ENCODE measurements around the gene DNAI1. TPM values are rescaled to one million over a fixed set of nuclear protein-coding genes. Genes with fewer than 3 reads are reported as not detected.
A peak's percentile ranks its signal among the peaks of the same experiment; 100 is the strongest.

Gene DNAI1
- total and polyA plus RNA-seq, 2 of the 13 experiments (the other 11 are each of a cell fraction or from before 2014, with no cell fraction given): not detected

DNA sequence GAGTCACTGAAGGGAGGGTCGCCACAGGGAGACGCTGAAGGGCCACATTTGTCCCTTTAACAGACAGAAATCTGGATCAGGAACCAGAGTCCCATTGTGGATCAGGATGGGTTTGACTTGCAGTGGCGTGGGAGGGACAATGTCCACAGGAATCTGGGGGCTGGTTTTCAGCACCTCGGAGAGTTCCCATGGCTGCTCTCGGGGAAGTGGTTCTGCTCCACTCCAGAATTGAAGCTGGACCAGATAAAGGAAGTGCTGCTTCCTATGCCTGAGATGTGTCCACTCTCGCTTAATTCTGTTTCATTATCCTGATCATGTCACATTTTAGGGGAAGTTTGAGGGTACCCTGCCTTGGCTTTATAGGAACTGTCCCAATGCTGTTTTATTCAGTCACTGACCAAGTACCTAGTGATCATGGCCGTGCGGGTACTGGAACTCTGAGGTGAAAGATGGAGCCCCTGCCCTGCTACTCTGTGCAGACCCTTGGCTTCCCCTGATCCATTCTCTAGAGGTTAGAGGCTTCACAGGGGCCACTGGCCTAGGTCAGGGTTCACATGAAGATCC lies 35.4 kb downstream of the DNAI1 start (continued):
- TF ChIP-seq KDM2A (CRISPR knock-in tag; IDR thresholded peaks at IDR 0.05; ENCODE audit: borderline replicate concordance, low read depth) (peak; percentile 56; the same call in 1 of the 2 replicates), ZMAT3 (CRISPR knock-in tag; conservative IDR thresholded peaks at IDR 0.05) (no peak), MED8 (CRISPR knock-in tag; IDR thresholded peaks at IDR 0.05; ENCODE audit: insufficient replicate concordance) (no peak), ZNF468 (CRISPR knock-in tag; IDR thresholded peaks at IDR 0.05) (no peak), IRF2 (CRISPR knock-in tag; IDR thresholded peaks at IDR 0.05) (no peak), ZNF263 (CRISPR knock-in tag; IDR thresholded peaks at IDR 0.05) (no peak), NCOA1 (CRISPR knock-in tag; IDR thresholded peaks at IDR 0.05) (no peak), ZNF205 (CRISPR knock-in tag; IDR thresholded peaks at IDR 0.05) (no peak), HDAC1 (CRISPR knock-in tag; IDR thresholded peaks at IDR 0.05) (no peak), ARNT2 (CRISPR knock-in tag; IDR thresholded peaks at IDR 0.05; ENCODE audit: low read depth) (no peak), CBFB (CRISPR knock-in tag; IDR thresholded peaks at IDR 0.05) (no peak), ZNF75D (CRISPR knock-in tag; IDR thresholded peaks at IDR 0.05; ENCODE audit: borderline replicate concordance) (no peak), NFKBIZ (CRISPR knock-in tag; IDR thresholded peaks at IDR 0.05) (no peak), ZNF138 (CRISPR knock-in tag; IDR thresholded peaks at IDR 0.05; ENCODE audit: low read depth) (no peak), SP5 (CRISPR knock-in tag; IDR thresholded peaks at IDR 0.05; ENCODE audit: borderline replicate concordance, low read depth) (no peak), NCOR1 (IDR thresholded peaks at IDR 0.05; ENCODE audit: borderline replicate concordance, low read length) (no peak), CREB1 (IDR thresholded peaks at IDR 0.05) (no peak), CREB1 (CRISPR knock-in tag; IDR thresholded peaks at IDR 0.05) (no peak), RFX3 (CRISPR knock-in tag; IDR thresholded peaks at IDR 0.05) (no peak), POLR2G (IDR thresholded peaks at IDR 0.05; ENCODE audit: low read depth, low read length) (no peak), CHD2 (IDR thresholded peaks at IDR 0.05; ENCODE audit: low read depth, low read length) (no peak), SIN3A (IDR thresholded peaks at IDR 0.05; ENCODE audit: borderline replicate concordance, low read depth, low read length) (no peak), TEAD3 (CRISPR knock-in tag; optimal IDR thresholded peaks at IDR 0.05; ENCODE audit: borderline replicate concordance) (peak; percentile 27), ZNF274 (CRISPR knock-in tag; IDR thresholded peaks at IDR 0.05) (no peak), RCOR2 (CRISPR knock-in tag; IDR thresholded peaks at IDR 0.05) (no peak)
- TF ChIP-seq, protein P1, sequence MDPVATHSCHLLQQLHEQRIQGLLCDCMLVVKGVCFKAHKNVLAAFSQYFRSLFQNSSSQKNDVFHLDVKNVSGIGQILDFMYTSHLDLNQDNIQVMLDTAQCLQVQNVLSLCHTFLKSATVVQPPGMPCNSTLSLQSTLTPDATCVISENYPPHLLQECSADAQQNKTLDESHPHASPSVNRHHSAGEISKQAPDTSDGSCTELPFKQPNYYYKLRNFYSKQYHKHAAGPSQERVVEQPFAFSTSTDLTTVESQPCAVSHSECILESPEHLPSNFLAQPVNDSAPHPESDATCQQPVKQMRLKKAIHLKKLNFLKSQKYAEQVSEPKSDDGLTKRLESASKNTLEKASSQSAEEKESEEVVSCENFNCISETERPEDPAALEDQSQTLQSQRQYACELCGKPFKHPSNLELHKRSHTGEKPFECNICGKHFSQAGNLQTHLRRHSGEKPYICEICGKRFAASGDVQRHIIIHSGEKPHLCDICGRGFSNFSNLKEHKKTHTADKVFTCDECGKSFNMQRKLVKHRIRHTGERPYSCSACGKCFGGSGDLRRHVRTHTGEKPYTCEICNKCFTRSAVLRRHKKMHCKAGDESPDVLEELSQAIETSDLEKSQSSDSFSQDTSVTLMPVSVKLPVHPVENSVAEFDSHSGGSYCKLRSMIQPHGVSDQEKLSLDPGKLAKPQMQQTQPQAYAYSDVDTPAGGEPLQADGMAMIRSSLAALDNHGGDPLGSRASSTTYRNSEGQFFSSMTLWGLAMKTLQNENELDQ (CRISPR knock-in tag; IDR thresholded peaks at IDR 0.05; ENCODE audit: borderline replicate concordance): no peak
- TF ChIP-seq, protein P2, sequence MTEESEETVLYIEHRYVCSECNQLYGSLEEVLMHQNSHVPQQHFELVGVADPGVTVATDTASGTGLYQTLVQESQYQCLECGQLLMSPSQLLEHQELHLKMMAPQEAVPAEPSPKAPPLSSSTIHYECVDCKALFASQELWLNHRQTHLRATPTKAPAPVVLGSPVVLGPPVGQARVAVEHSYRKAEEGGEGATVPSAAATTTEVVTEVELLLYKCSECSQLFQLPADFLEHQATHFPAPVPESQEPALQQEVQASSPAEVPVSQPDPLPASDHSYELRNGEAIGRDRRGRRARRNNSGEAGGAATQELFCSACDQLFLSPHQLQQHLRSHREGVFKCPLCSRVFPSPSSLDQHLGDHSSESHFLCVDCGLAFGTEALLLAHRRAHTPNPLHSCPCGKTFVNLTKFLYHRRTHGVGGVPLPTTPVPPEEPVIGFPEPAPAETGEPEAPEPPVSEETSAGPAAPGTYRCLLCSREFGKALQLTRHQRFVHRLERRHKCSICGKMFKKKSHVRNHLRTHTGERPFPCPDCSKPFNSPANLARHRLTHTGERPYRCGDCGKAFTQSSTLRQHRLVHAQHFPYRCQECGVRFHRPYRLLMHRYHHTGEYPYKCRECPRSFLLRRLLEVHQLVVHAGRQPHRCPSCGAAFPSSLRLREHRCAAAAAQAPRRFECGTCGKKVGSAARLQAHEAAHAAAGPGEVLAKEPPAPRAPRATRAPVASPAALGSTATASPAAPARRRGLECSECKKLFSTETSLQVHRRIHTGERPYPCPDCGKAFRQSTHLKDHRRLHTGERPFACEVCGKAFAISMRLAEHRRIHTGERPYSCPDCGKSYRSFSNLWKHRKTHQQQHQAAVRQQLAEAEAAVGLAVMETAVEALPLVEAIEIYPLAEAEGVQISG (CRISPR knock-in tag; IDR thresholded peaks at IDR 0.05): peak; percentile 54
- TF ChIP-seq, protein P3, sequence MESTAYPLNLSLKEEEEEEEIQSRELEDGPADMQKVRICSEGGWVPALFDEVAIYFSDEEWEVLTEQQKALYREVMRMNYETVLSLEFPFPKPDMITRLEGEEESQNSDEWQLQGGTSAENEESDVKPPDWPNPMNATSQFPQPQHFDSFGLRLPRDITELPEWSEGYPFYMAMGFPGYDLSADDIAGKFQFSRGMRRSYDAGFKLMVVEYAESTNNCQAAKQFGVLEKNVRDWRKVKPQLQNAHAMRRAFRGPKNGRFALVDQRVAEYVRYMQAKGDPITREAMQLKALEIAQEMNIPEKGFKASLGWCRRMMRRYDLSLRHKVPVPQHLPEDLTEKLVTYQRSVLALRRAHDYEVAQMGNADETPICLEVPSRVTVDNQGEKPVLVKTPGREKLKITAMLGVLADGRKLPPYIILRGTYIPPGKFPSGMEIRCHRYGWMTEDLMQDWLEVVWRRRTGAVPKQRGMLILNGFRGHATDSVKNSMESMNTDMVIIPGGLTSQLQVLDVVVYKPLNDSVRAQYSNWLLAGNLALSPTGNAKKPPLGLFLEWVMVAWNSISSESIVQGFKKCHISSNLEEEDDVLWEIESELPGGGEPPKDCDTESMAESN (CRISPR knock-in tag; conservative IDR thresholded peaks at IDR 0.05): no peak

Measured in HepG2 (cell line).